Trophoblast cell (in vitro differentiated cells and primary cell): ENCODE data around the gene APOA5.
"Not testable (repeated sequence)": the region's sequence is repeated elsewhere in the genome, so short reads cannot be mapped to it uniquely, and the experiment has no call there.

Experiments used
- DNase-seq, 2 donors: peaks; one replicate each; pipeline ENCODE4 v3.0.0-alpha.2; 2016
- H2AFZ ChIP-seq: 2 replicates; pipeline ENCODE4 v1.6.1; 2013; ENCODE audit warnings: low read length, moderate library complexity, mild to moderate bottlenecking; ENCODE audit not compliant: insufficient read depth, poor library complexity
- H2AK5ac ChIP-seq: 2 replicates; pipeline ENCODE4 v1.6.1; 2013; ENCODE audit warnings: mild to moderate bottlenecking, low read length
- H2BK120ac ChIP-seq: 2 replicates; pipeline ENCODE4 v1.6.1; 2013; ENCODE audit warnings: low read length, mild to moderate bottlenecking, moderate library complexity; ENCODE audit not compliant: insufficient read depth, poor library complexity
- H2BK12ac ChIP-seq: 2 replicates; pipeline ENCODE4 v1.6.1; 2013; ENCODE audit warnings: mild to moderate bottlenecking, low read length, moderate library complexity
- H2BK5ac ChIP-seq: 2 replicates; pipeline ENCODE4 v1.6.1; 2013; ENCODE audit warnings: low read length, low read depth, moderate library complexity, mild to moderate bottlenecking; ENCODE audit not compliant: poor library complexity
- H3K14ac ChIP-seq: 2 replicates; pipeline ENCODE4 v1.6.1; 2013; ENCODE audit warnings: mild to moderate bottlenecking, low read length
- H3K18ac ChIP-seq: 2 replicates; pipeline ENCODE4 v1.6.1; 2013; ENCODE audit warnings: mild to moderate bottlenecking, low read length
- H3K23ac ChIP-seq: 2 replicates; pipeline ENCODE4 v1.6.1; 2013; ENCODE audit warnings: low read length
- H3K27ac ChIP-seq: 2 replicates; pipeline ENCODE4 v1.5.1; 2013; ENCODE audit warnings: low read depth, mild to moderate bottlenecking, inconsistent platforms, low read length, moderate library complexity
- H3K27me3 ChIP-seq: 2 replicates; pipeline ENCODE4 v1.6.1; 2013; ENCODE audit warnings: inconsistent platforms, mild to moderate bottlenecking, low read length, moderate library complexity; ENCODE audit not compliant: insufficient read depth
- H3K36me3 ChIP-seq, 2 experiments: 1 replicate in 1 of 2; 2 replicates in 1 of 2; pipeline ENCODE4 v1.6.1; 2013; ENCODE audit warnings: low read length in 2 of 2, mild to moderate bottlenecking in 2 of 2, moderate library complexity in 1 of 2; ENCODE audit not compliant: insufficient read depth in 2 of 2, control insufficient read depth in 1 of 2
- H3K4ac ChIP-seq: 2 replicates; pipeline ENCODE4 v1.6.1; 2013; ENCODE audit warnings: low read depth, mild to moderate bottlenecking, low read length, moderate library complexity
- H3K4me1 ChIP-seq, 2 experiments: 1 replicate in 1 of 2; 2 replicates in 1 of 2; pipeline ENCODE4 v1.6.1; 2013; ENCODE audit warnings: low read length in 2 of 2, mild to moderate bottlenecking in 2 of 2, moderate library complexity in 1 of 2; ENCODE audit not compliant: insufficient read depth in 2 of 2, control insufficient read depth in 1 of 2
- H3K4me2 ChIP-seq: 2 replicates; pipeline ENCODE4 v1.6.1; 2013; ENCODE audit warnings: inconsistent platforms, mild to moderate bottlenecking, low read length, moderate library complexity
- H3K4me3 ChIP-seq: 2 replicates; pipeline ENCODE4 v1.5.1; 2013; ENCODE audit warnings: mild to moderate bottlenecking, low read depth, low read length, inconsistent platforms
- H3K79me1 ChIP-seq: one replicate; pipeline ENCODE4 v1.6.1; 2013; ENCODE audit warnings: low read length
- H3K79me2 ChIP-seq: 2 replicates; pipeline ENCODE4 v1.6.1; 2013; ENCODE audit warnings: low read length, mild to moderate bottlenecking; ENCODE audit not compliant: control insufficient read depth, insufficient read depth, poor library complexity
- H3K9ac ChIP-seq: 2 replicates; pipeline ENCODE4 v1.6.1; 2013; ENCODE audit warnings: mild to moderate bottlenecking, low read length
- H3K9me3 ChIP-seq: 2 replicates; pipeline ENCODE4 v1.6.1; 2013; ENCODE audit warnings: low read depth, mild to moderate bottlenecking, control low read depth, inconsistent platforms, low read length; ENCODE audit not compliant: insufficient read depth
- H4K12ac ChIP-seq: 2 replicates; pipeline ENCODE4 v1.6.1; 2013; ENCODE audit warnings: low read depth, mild to moderate bottlenecking, low read length, moderate library complexity
- H4K8ac ChIP-seq: 2 replicates; pipeline ENCODE4 v1.6.1; 2013; ENCODE audit warnings: low read depth, mild to moderate bottlenecking, low read length, moderate library complexity
- H4K91ac ChIP-seq: one replicate; pipeline ENCODE4 v1.6.1; 2013; ENCODE audit warnings: low read depth, mild to moderate bottlenecking, low read length, moderate library complexity
- WGBS: extraction: QIAGEN DNeasy Blood & Tissue Kit; methylation state at CpG from one replicate; pipeline ENCODE4 v1.1.7; 2013; ENCODE audit warnings: missing lambda C conversion rate; ENCODE audit not compliant: insufficient read length, insufficient coverage; ENCODE audit errors: extremely low coverage; 5-methylcytosine and 5-hydroxymethylcytosine counted together

The APOA5 gene

DNA sequence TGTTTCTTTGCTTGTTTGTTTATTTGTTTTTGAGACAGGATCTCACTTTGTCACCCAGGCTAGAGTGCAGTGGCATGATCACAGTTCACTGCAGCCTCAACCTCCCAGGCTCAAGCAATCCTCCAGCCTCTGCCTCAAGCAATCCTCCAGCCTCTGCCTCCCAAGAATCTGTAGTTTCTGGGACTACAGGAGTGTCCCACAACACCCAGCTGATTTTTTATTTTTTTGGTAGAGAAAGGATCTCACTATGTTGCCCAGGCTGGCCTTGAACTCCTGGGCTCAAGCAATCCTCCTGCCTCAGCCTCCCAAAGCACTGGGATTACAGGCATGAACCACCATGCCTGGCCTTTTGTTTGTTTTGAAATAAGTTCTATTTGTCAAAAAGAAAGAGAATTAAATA lies 10.0 kb upstream of the APOA5 start:
- H3K4me1 ChIP-seq, H3K9me3 ChIP-seq, H3K4me3 ChIP-seq, H3K14ac ChIP-seq, H2BK12ac ChIP-seq, H3K79me2 ChIP-seq, H2BK5ac ChIP-seq, H3K9ac ChIP-seq, H3K4ac ChIP-seq, H4K91ac ChIP-seq, H2AK5ac ChIP-seq, H2BK120ac ChIP-seq, H3K27me3 ChIP-seq, DNase-seq, H3K27ac ChIP-seq, H3K23ac ChIP-seq, H4K12ac ChIP-seq, H3K4me2 ChIP-seq, H3K36me3 ChIP-seq, H3K79me1 ChIP-seq, H4K8ac ChIP-seq, H2AFZ ChIP-seq, H3K18ac ChIP-seq: not testable (repeated sequence)

- no peak overlapping the region for H3K4ac ChIP-seq
- H3K4me1 ChIP-seq = no peaks in the 10 kb centered on the region
- H2BK12ac ChIP-seq = no peak overlapping the region
- H3K79me1 ChIP-seq = no peaks in the 10 kb centered on the region
- H3K4me2 ChIP-seq = no peak overlapping the region
- H4K8ac ChIP-seq = no peak overlapping the region
- no peak overlapping the region for H4K12ac ChIP-seq
- no peak overlapping the region for H3K18ac ChIP-seq
- no peak for DNase-seq
- no peak overlapping the region for H2AFZ ChIP-seq
- no peak overlapping the region for H4K91ac ChIP-seq
- no peak overlapping the region for H3K27ac ChIP-seq
- no peak overlapping the region for H2BK5ac ChIP-seq
- H3K27me3 ChIP-seq = no peaks in the 10 kb centered on the region
- no peaks in the 10 kb centered on the region for H3K9me3 ChIP-seq
- H3K4me3 ChIP-seq = no peak overlapping the region
- no peaks in the 10 kb centered on the region for H3K79me2 ChIP-seq
- no CpG with 5 or more reads among the region's 2 CpGs for WGBS
- H3K14ac ChIP-seq = no peak overlapping the region
- no peak overlapping the region for H2AK5ac ChIP-seq
- H3K23ac ChIP-seq = no peak overlapping the region
- H3K9ac ChIP-seq = no peak overlapping the region
- no peaks in the 10 kb centered on the region for H3K36me3 ChIP-seq
- H2BK120ac ChIP-seq = no peak overlapping the region
These were observed 8.9 kb upstream of the APOA5 start for GRCh38 chr11:116800610-116801009.

GRCh38 chr11:116798368-116798767 lies 6.7 kb upstream of the APOA5 start:
- Histone ChIP-seq H4K91ac (no peak overlapping the region), H3K4me1 (no peaks in the 10 kb centered on the region), H3K27me3 (no peaks in the 10 kb centered on the region), H3K27ac (no peak overlapping the region), H2BK120ac (no peak overlapping the region), H3K23ac (no peak overlapping the region), H2BK12ac (no peak overlapping the region), H3K9ac (no peak overlapping the region), H2AFZ (no peak overlapping the region), H3K79me2 (no peaks in the 10 kb centered on the region), H3K79me1 (no peaks in the 10 kb centered on the region), H3K4me3 (no peak overlapping the region), H4K12ac (no peak overlapping the region), H3K9me3 (no peaks in the 10 kb centered on the region), H3K4me2 (no peak overlapping the region), H4K8ac (no peak overlapping the region), H3K36me3 (no peaks in the 10 kb centered on the region), H3K18ac (no peak overlapping the region), H2BK5ac (no peak overlapping the region), H3K14ac (no peak overlapping the region), H2AK5ac (no peak overlapping the region), H3K4ac (no peak overlapping the region)
- WGBS = no CpG with 5 or more reads among the region's 5 CpGs
- DNase-seq = no peak

DNA sequence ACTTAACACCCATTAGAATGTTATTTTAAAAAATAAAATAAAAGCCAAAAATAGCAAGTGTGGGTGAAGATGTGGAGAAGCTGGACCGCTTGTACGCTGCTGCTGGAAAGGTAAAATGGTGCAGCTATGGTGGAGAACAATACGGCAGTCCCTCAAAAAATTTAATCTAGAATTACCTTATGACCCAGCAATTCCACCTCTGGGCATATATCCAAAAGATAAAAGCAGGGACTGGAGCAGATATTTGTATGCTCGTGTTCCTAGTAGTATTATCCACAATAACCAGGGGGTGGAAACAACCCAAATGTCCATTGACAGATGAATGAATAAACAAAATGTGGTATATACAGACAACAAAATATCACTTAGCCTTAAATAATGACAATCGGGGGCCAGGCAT lies 6.1 kb upstream of the APOA5 start:
- H3K36me3 ChIP-seq = no peaks in the 10 kb centered on the region
- H2BK5ac ChIP-seq = no peak overlapping the region
- no peak overlapping the region for H3K18ac ChIP-seq
- H4K8ac ChIP-seq = no peak overlapping the region
- H3K27ac ChIP-seq = no peak overlapping the region
- H3K9ac ChIP-seq = no peak overlapping the region
- H3K9me3 ChIP-seq = no peaks in the 10 kb centered on the region
- H2AFZ ChIP-seq = no peak overlapping the region
- no peaks in the 10 kb centered on the region for H3K79me2 ChIP-seq
- H4K12ac ChIP-seq = no peak overlapping the region
- no peak overlapping the region for H3K4me2 ChIP-seq
- no CpG with 5 or more reads among the region's 5 CpGs for WGBS
- H3K27me3 ChIP-seq = no peaks in the 10 kb centered on the region
- H3K14ac ChIP-seq = no peak overlapping the region
- H3K4me3 ChIP-seq = no peak overlapping the region
- no peaks in the 10 kb centered on the region for H3K79me1 ChIP-seq
- H4K91ac ChIP-seq = no peak overlapping the region
- peaks cover 1% of the 10 kb centered on the region in 2 experiments for H3K4me1 ChIP-seq
- H2AK5ac ChIP-seq = no peak overlapping the region
- no peak overlapping the region for H3K23ac ChIP-seq
- no peak overlapping the region for H2BK12ac ChIP-seq
- no peak overlapping the region for H2BK120ac ChIP-seq
- DNase-seq = peak in 1 of 2 donors; percentile 56
- no peak overlapping the region for H3K4ac ChIP-seq
